IMR-90 (cell line): ENCODE measurements around the gene SSTR1. TPM values are rescaled to one million over a fixed set of nuclear protein-coding genes. Genes with fewer than 3 reads are reported as not detected.

Experiments used
- ATAC-seq: fragments of 200-7000 bp; cut with Tn5 transposase; 2 replicates; pipeline ENCODE4 v1.9.1; 2020; ENCODE audit warnings: low read depth, mild to moderate bottlenecking, moderate library complexity
- BruUV-seq: library from RNA; stranded (reverse); fragments of 400-500 nt; replicated peaks from 2 replicates; lab custom pipeline; 2021; lab: Mats Ljungman, UMichigan
- CTCF ChIA-PET: fragments of 300-600 bp; formaldehyde crosslinking; extraction: SDS; loops from one replicate; lab custom pipeline; 2021; ENCODE audit warnings: antibody characterized with exemption; lab: Yijun Ruan, JAX
- POLR2A ChIA-PET: fragments of 300-600 bp; sonication (Branson Sonifier 250); formaldehyde crosslinking; loops from one replicate; lab custom pipeline; 2022; ENCODE audit warnings: antibody characterized with exemption; ENCODE audit not compliant: unreplicated experiment; lab: Charles Lee
- DNase-seq: peaks from one replicate; pipeline ENCODE4 v3.0.0; 2013
- H2AFZ ChIP-seq: replicated peaks from 2 replicates; pipeline ENCODE3; 2013; ENCODE audit warnings: low read length, mild to moderate bottlenecking; ENCODE audit not compliant: poor library complexity
- H2AK5ac ChIP-seq: 2 replicates; pipeline ENCODE4 v1.6.1; 2013; ENCODE audit warnings: low read depth, low read length, inconsistent platforms
- H2AK9ac ChIP-seq: replicated peaks from 2 replicates; pipeline ENCODE3; 2013; ENCODE audit warnings: mild to moderate bottlenecking, low read depth, low read length, moderate library complexity; ENCODE audit not compliant: poor library complexity
- H2BK120ac ChIP-seq: 2 replicates; pipeline ENCODE4 v1.6.1; 2013; ENCODE audit warnings: low read depth, low read length, inconsistent platforms
- H2BK15ac ChIP-seq: 3 replicates; pipeline ENCODE4 v1.6.1; 2013; ENCODE audit warnings: low read depth, low read length, inconsistent platforms
- H2BK20ac ChIP-seq: 2 replicates; pipeline ENCODE4 v1.6.1; 2013; ENCODE audit warnings: low read depth, mild to moderate bottlenecking, inconsistent platforms, low read length, moderate library complexity
- H2BK5ac ChIP-seq: 2 replicates; pipeline ENCODE4 v1.6.1; 2013; ENCODE audit warnings: mild to moderate bottlenecking, low read depth, low read length, inconsistent platforms; ENCODE audit not compliant: poor library complexity, severe bottlenecking
- H3K14ac ChIP-seq: replicated peaks from 2 replicates; pipeline ENCODE4 v1.6.1; 2013; ENCODE audit warnings: low read depth, low read length, inconsistent platforms
- H3K18ac ChIP-seq: 2 replicates; pipeline ENCODE4 v1.6.1; 2013; ENCODE audit warnings: low read depth, low read length, control low read depth
- H3K23ac ChIP-seq: 2 replicates; pipeline ENCODE4 v1.6.1; 2013; ENCODE audit warnings: low read depth, low read length, inconsistent platforms
- H3K27ac ChIP-seq: 2 replicates; pipeline ENCODE4 v1.5.1; 2013; ENCODE audit warnings: mild to moderate bottlenecking, control low read depth, low read length; ENCODE audit not compliant: insufficient read depth
- H3K27me3 ChIP-seq: 2 replicates; pipeline ENCODE4 v1.6.1; 2013; ENCODE audit warnings: low read length; ENCODE audit not compliant: control insufficient read depth, insufficient read depth
- H3K36me3 ChIP-seq: 2 replicates; pipeline ENCODE4 v1.6.1; 2013; ENCODE audit warnings: low read length, mixed read lengths; ENCODE audit not compliant: control insufficient read depth, insufficient read depth
- H3K4ac ChIP-seq: 2 replicates; pipeline ENCODE4 v1.6.1; 2013; ENCODE audit warnings: low read depth, low read length, inconsistent platforms
- H3K4me1 ChIP-seq: 2 replicates; pipeline ENCODE4 v1.6.1; 2013; ENCODE audit warnings: low read length, mixed read lengths; ENCODE audit not compliant: control insufficient read depth, insufficient read depth
- H3K4me2 ChIP-seq: 2 replicates; pipeline ENCODE4 v1.6.1; 2013; ENCODE audit warnings: low read depth, mild to moderate bottlenecking, control low read depth, low read length, moderate library complexity
- H3K4me3 ChIP-seq: 2 replicates; pipeline ENCODE4 v1.5.1; 2013; ENCODE audit warnings: low read depth, mild to moderate bottlenecking, control low read depth, low read length, moderate library complexity; ENCODE audit not compliant: insufficient read depth
- H3K56ac ChIP-seq: 2 replicates; pipeline ENCODE4 v1.6.1; 2013; ENCODE audit warnings: low read length, inconsistent platforms; ENCODE audit not compliant: insufficient read depth; ENCODE audit errors: extremely low read depth
- H3K79me1 ChIP-seq, 2 experiments: 2 replicates each; pipeline ENCODE4 v1.6.1; 2013; ENCODE audit warnings: low read length in 2 of 2, inconsistent platforms in 1 of 2, low read depth in 1 of 2
- H3K9ac ChIP-seq: 2 replicates; pipeline ENCODE4 v1.6.1; 2013; ENCODE audit warnings: low read depth, low read length, control low read depth
- H3K9me1 ChIP-seq: 2 replicates; pipeline ENCODE4 v1.6.1; 2013; ENCODE audit warnings: low read length, inconsistent platforms; ENCODE audit not compliant: insufficient read depth
- H3K9me3 ChIP-seq: 2 replicates; pipeline ENCODE4 v1.6.1; 2013; ENCODE audit warnings: low read length; ENCODE audit not compliant: control insufficient read depth, insufficient read depth
- H4K20me1 ChIP-seq: 2 replicates; pipeline ENCODE4 v1.6.1; 2013; ENCODE audit warnings: low read length, inconsistent platforms; ENCODE audit not compliant: insufficient read depth
- H4K5ac ChIP-seq: 2 replicates; pipeline ENCODE4 v1.6.1; 2013; ENCODE audit warnings: mild to moderate bottlenecking, low read depth, low read length, control low read depth
- H4K8ac ChIP-seq, 2 experiments: 2 replicates each; pipeline ENCODE4 v1.6.1; 2013; ENCODE audit warnings: low read depth in 2 of 2, low read length in 2 of 2, control low read depth in 1 of 2, inconsistent platforms in 1 of 2
- H4K91ac ChIP-seq: 2 replicates; pipeline ENCODE4 v1.6.1; 2013; ENCODE audit warnings: low read depth, low read length, inconsistent platforms; ENCODE audit not compliant: insufficient read depth
- BHLHE40 ChIP-seq: fragments of 150-350 bp; IDR thresholded peaks from 2 replicates; pipeline ENCODE4 v1.6.1; 2016; ENCODE audit warnings: mild to moderate bottlenecking, low read depth, low read length
- CEBPB ChIP-seq: IDR thresholded peaks from 2 replicates; pipeline ENCODE4 v1.6.1; 2012; ENCODE audit warnings: low read depth, low read length, improper control_type of control experiment
- CHD1 ChIP-seq: IDR thresholded peaks from 2 replicates; pipeline ENCODE4 v1.6.1; 2012; ENCODE audit warnings: low read depth, low read length, improper control_type of control experiment
- ELK1 ChIP-seq: fragments of 150-350 bp; IDR thresholded peaks from 2 replicates; pipeline ENCODE4 v1.6.1; 2016; ENCODE audit warnings: low read depth, mild to moderate bottlenecking, low read length, moderate library complexity, borderline replicate concordance
- FOS ChIP-seq: fragments of 150-350 bp; IDR thresholded peaks from 2 replicates; pipeline ENCODE4 v1.6.1; 2016; ENCODE audit warnings: low read depth, low read length
- MAFK ChIP-seq: IDR thresholded peaks from 2 replicates; pipeline ENCODE4 v1.6.1; 2012; ENCODE audit warnings: low read depth, low read length, improper control_type of control experiment
- MAZ ChIP-seq: IDR thresholded peaks from 2 replicates; pipeline ENCODE4 v1.6.1; 2012; ENCODE audit warnings: low read depth, mild to moderate bottlenecking, low read length, improper control_type of control experiment, moderate library complexity, borderline replicate concordance
- MXI1 ChIP-seq: IDR thresholded peaks from 2 replicates; pipeline ENCODE4 v1.6.1; 2012; ENCODE audit warnings: low read depth, mild to moderate bottlenecking, low read length, moderate library complexity, borderline replicate concordance
- NFE2L2 ChIP-seq: fragments of 150-350 bp; IDR thresholded peaks from 2 replicates; pipeline ENCODE4 v1.6.1; 2016; ENCODE audit warnings: low read depth, mild to moderate bottlenecking, low read length
- POLR2A ChIP-seq: IDR thresholded peaks from 2 replicates; pipeline ENCODE4 v1.6.1; 2012; ENCODE audit warnings: mild to moderate bottlenecking, low read depth, low read length
- RAD21 ChIP-seq: IDR thresholded peaks from 2 replicates; pipeline ENCODE4 v1.6.1; 2012; ENCODE audit warnings: low read length, improper control_type of control experiment
- RCOR1 ChIP-seq: IDR thresholded peaks from 2 replicates; pipeline ENCODE4 v1.6.1; 2012; ENCODE audit warnings: mild to moderate bottlenecking, low read length, improper control_type of control experiment; ENCODE audit not compliant: insufficient replicate concordance
- RFX5 ChIP-seq: IDR thresholded peaks from 2 replicates; pipeline ENCODE4 v1.8.0; 2012; ENCODE audit warnings: low read depth, mild to moderate bottlenecking, low read length, moderate library complexity
- SMC3 ChIP-seq: fragments of 150-350 bp; IDR thresholded peaks from 2 replicates; pipeline ENCODE4 v1.6.1; 2016; ENCODE audit warnings: low read depth, mild to moderate bottlenecking, antibody characterized with exemption, low read length, moderate library complexity
- WGBS, 2 experiments: methylation state at CpG; one replicate each; pipeline versions ENCODE4 v1.1.5 to v1.1.7; 2013; ENCODE audit warnings: missing lambda C conversion rate in 2 of 2; ENCODE audit not compliant: insufficient read length in 1 of 2; ENCODE audit errors: extremely low coverage in 2 of 2; 5-methylcytosine and 5-hydroxymethylcytosine counted together
- dilution Hi-C: fragments of 300-500 bp; cut with HindIII; formaldehyde crosslinking; loops from one replicate; pipeline ENCODE4 v1.14.3; 2018; ENCODE audit warnings: low sequenced_read_pairs; ENCODE audit not compliant: unreplicated experiment
- in situ Hi-C: fragments of 300-500 bp; cut with MboI; formaldehyde crosslinking; loops from 3 replicates; pipeline ENCODE4 v1.14.3; 2019; ENCODE audit warnings: low sequenced_read_pairs, inconsistent platforms, mixed read lengths
- intact Hi-C: fragments of 100-400 bp; cut with micrococcal nuclease; formaldehyde crosslinking; loops from 2 replicates; pipeline ENCODE4 v1.10.0; 2022
- polyA plus RNA-seq, 3 experiments: library from polyadenylated mRNA; depleted of rRNA; stranded (reverse); fragments of >200 nt; gene quantifications; 2 replicates each; pipeline ENCODE4 v1.2.3, GENCODE V29; 2012; ENCODE audit warnings: low replicate concordance in 1 of 3
- total RNA-seq: library from RNA; depleted of rRNA; stranded (reverse); fragments of >200 nt; gene quantifications from 2 replicates; pipeline ENCODE4 v1.2.3, GENCODE V29; 2012
- TF ChIP-seq, protein P1 (sequence below): conservative IDR thresholded peaks from 2 replicates; pipeline ENCODE4 v1.5.1; 2012; ENCODE audit warnings: mild to moderate bottlenecking, low read depth, low read length, improper control_type of control experiment
- TF ChIP-seq, protein P2 (sequence below): fragments of 150-350 bp; IDR thresholded peaks from 2 replicates; pipeline ENCODE4 v1.6.1; 2017; ENCODE audit warnings: mild to moderate bottlenecking, antibody characterized with exemption, low read length, low read depth

SSTR1 gene
- total and polyA plus RNA-seq, 2 of the 4 experiments (the other 2 are of a cell fraction), result 1.1 to 5.5 TPM

GRCh38 chr14:38175658-38176057 lies 32.0 kb upstream of the SSTR1 start:
- H3K56ac ChIP-seq, result no peak overlapping the region
- H3K4ac ChIP-seq, result no peak overlapping the region
- no peaks in the 10 kb centered on the region for H3K9me1 ChIP-seq
- no peak overlapping the region for H3K23ac ChIP-seq
- no peak overlapping the region for H3K14ac ChIP-seq
- no TSS peak for BruUV-seq
- H3K18ac ChIP-seq, result no peak overlapping the region
- dilution Hi-C loops, result no loop called here
- intact Hi-C loops, result loop anchor here (10.0 kb wide), 1 partner anchor 181 kb away; no protein-coding TSS in a partner anchor
- no peak overlapping the region for H2AK5ac ChIP-seq
- no peak overlapping the region for H2BK5ac ChIP-seq
- no peak overlapping the region for H2BK120ac ChIP-seq
- H2AK9ac ChIP-seq, result no peak overlapping the region
- DNase-seq (no peak), ATAC-seq (no peak)
- no peaks in the 10 kb centered on the region for H3K27me3 ChIP-seq
- no peaks in the 10 kb centered on the region for H3K36me3 ChIP-seq
- POLR2A ChIA-PET, result no interaction called here
- CTCF ChIA-PET, result no interaction called here
- H3K4me1 ChIP-seq, result no peaks in the 10 kb centered on the region
- no peak overlapping the region for H2BK15ac ChIP-seq
- no peak overlapping the region for H3K27ac ChIP-seq
- H3K9ac ChIP-seq, result no peak overlapping the region
- no peak overlapping the region for H4K8ac ChIP-seq
- H2BK20ac ChIP-seq, result no peak overlapping the region
- H4K91ac ChIP-seq, result no peak overlapping the region
- no peaks in the 10 kb centered on the region for H3K79me1 ChIP-seq
- no peak overlapping the region for H4K5ac ChIP-seq
- in situ Hi-C loops, result no loop called here
- no peaks in the 10 kb centered on the region for H4K20me1 ChIP-seq
- no peaks in the 10 kb centered on the region for H3K9me3 ChIP-seq
- no peak for TF ChIP-seq MAZ
- no peak for TF ChIP-seq RCOR1
- no peak for TF ChIP-seq POLR2A
- TF ChIP-seq NFE2L2, result no peak
- TF ChIP-seq CHD1, result no peak
- TF ChIP-seq CEBPB, result no peak
- TF ChIP-seq SMC3, result no peak
- TF ChIP-seq BHLHE40, result no peak
- no peak for TF ChIP-seq RFX5
- no peak for TF ChIP-seq MAFK
- TF ChIP-seq FOS, result no peak
- TF ChIP-seq, protein P1, sequence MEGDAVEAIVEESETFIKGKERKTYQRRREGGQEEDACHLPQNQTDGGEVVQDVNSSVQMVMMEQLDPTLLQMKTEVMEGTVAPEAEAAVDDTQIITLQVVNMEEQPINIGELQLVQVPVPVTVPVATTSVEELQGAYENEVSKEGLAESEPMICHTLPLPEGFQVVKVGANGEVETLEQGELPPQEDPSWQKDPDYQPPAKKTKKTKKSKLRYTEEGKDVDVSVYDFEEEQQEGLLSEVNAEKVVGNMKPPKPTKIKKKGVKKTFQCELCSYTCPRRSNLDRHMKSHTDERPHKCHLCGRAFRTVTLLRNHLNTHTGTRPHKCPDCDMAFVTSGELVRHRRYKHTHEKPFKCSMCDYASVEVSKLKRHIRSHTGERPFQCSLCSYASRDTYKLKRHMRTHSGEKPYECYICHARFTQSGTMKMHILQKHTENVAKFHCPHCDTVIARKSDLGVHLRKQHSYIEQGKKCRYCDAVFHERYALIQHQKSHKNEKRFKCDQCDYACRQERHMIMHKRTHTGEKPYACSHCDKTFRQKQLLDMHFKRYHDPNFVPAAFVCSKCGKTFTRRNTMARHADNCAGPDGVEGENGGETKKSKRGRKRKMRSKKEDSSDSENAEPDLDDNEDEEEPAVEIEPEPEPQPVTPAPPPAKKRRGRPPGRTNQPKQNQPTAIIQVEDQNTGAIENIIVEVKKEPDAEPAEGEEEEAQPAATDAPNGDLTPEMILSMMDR, result no peak
- TF ChIP-seq RAD21, result no peak
- no peak for TF ChIP-seq ELK1
- TF ChIP-seq MXI1, result no peak
- TF ChIP-seq, protein P2, sequence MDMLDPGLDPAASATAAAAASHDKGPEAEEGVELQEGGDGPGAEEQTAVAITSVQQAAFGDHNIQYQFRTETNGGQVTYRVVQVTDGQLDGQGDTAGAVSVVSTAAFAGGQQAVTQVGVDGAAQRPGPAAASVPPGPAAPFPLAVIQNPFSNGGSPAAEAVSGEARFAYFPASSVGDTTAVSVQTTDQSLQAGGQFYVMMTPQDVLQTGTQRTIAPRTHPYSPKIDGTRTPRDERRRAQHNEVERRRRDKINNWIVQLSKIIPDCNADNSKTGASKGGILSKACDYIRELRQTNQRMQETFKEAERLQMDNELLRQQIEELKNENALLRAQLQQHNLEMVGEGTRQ, result no peak
- H3K4me3 ChIP-seq, result no peak overlapping the region
- no peak overlapping the region for H3K4me2 ChIP-seq
- H2AFZ ChIP-seq, result no peak overlapping the region
- no CpG with 5 or more reads among the region's 2 CpGs for whole genome bisulfite sequencing, 2 experiments
